Spleen (tissue), 7 donors: ENCODE data around the gene PTPRT.

ENCODE experiments used
- CTCF ChIP-seq, 11 experiments: fragments of 200-600 bp in 7 of 11; fragments of 450-650 bp in 4 of 11; sonication (generic) in 4 of 11; IDR thresholded peaks in 8 of 11; conservative IDR thresholded peaks in 3 of 11; 1 replicate in 7 of 11; 2 replicates in 4 of 11; pipeline versions ENCODE4 v1.4.0 to v1.8.0; 2016 to 2021; ENCODE audit warnings: antibody characterized with exemption in 11 of 11, inconsistent platforms in 4 of 11, mild to moderate bottlenecking in 1 of 11
- POLR2A ChIP-seq, 3 donors: fragments of 450-650 bp; IDR thresholded peaks; one replicate each; pipeline ENCODE4 v1.5.1; 2017; ENCODE audit warnings: antibody characterized with exemption in 3 of 3, mild to moderate bottlenecking in 1 of 3
- donor health status: DM: no; HTN: no; CAD: no; lungs with moderate emphysema.
- donor health status: DM: no; HTN: no; CAD: no.
- donor health status: DM: no; HTN: no; CAD: no.

GRCh38 chr20:42474646-42475045 lies 715.1 kb downstream of the PTPRT start:
- TF ChIP-seq CTCF (IDR thresholded peaks at IDR 0.05 in 8 of 11, conservative IDR thresholded peaks at IDR 0.05 in 3 of 11), result no peak
- no peak for TF ChIP-seq POLR2A (IDR thresholded peaks at IDR 0.05)
